HG02884 (cell line): Measurements from ENCODE around the gene ATOH7.

Source experiments
- ATAC-seq: cut with Tn5 transposase; IDR thresholded peaks from one replicate; pipeline ENCODE4 v1.9.1; 2021; ENCODE audit warnings: mild to moderate bottlenecking, moderate library complexity; ENCODE audit not compliant: unreplicated experiment

The ATOH7 gene

DNA sequence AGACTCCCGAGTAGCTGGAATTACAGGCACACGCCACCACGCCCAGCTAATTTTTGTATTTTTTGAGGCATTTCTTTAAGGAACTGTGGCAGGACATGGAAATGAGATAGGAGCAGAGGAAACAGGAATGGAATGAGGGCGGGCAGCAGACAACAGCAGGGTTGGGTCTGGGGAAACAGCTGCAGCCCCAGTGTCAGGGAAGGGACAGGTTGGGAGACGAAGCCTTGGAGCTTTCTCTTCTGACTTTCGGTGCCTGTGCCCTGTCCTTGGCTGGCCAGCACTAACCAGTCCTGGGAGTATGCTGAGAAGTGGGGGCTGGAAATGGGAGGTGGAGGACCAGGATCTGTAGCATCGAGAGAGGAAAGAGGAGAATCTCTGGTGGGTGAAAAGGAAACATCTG lies 47.4 kb downstream of the ATOH7 start:
- ATAC-seq = no peak
